SH-SY5Y (cell line): Measurements from ENCODE around the gene SELENOS.

Experiments used
- GATA2 ChIP-seq: IDR thresholded peaks from 2 replicates; pipeline ENCODE4 v1.6.1; 2011; ENCODE audit warnings: mild to moderate bottlenecking, low read depth, low read length
- GATA3 ChIP-seq: IDR thresholded peaks from 2 replicates; pipeline ENCODE4 v1.6.1; 2011; ENCODE audit warnings: low read depth, mild to moderate bottlenecking, low read length, moderate library complexity

- TF ChIP-seq GATA2: no peak
- no peak for TF ChIP-seq GATA3
Observed at GRCh38 chr15:101316529-101316928, 39.2 kb upstream of the SELENOS start.
